Adrenal gland (tissue), 5 donors: ENCODE measurements around the gene PPM1B.

Source experiments
- CTCF ChIP-seq, 6 experiments: fragments of 450-650 bp in 4 of 6; fragments of 200-600 bp in 2 of 6; sonication (generic) in 1 of 6; IDR thresholded peaks; 1 replicate in 5 of 6; 2 replicates in 1 of 6; pipeline versions ENCODE4 v1.5.1 to v1.8.0; 2016 to 2021; ENCODE audit warnings: antibody characterized with exemption in 6 of 6, mild to moderate bottlenecking in 2 of 6, moderate library complexity in 1 of 6
- POLR2A ChIP-seq, 2 donors: fragments of 450-650 bp; IDR thresholded peaks; one replicate each; pipeline ENCODE4 v1.6.1; 2017; ENCODE audit warnings: antibody characterized with exemption in 2 of 2, mild to moderate bottlenecking in 2 of 2, moderate library complexity in 1 of 2
- donor health status: DM: no; HTN: no; CAD: no.

- TF ChIP-seq CTCF (IDR thresholded peaks at IDR 0.05), result no peak
- no peak for TF ChIP-seq POLR2A (IDR thresholded peaks at IDR 0.05)
Observed at GRCh38 chr2:44269831-44270230, 101.2 kb downstream of the PPM1B start.
